Muscle of leg (tissue), 11 donors: ENCODE measurements around the gene KAT5. TPM values are rescaled to one million over a fixed set of nuclear protein-coding genes. Genes with fewer than 3 reads are reported as not detected.
"Not testable (repeated sequence)": the region's sequence is repeated elsewhere in the genome, so short reads cannot be mapped to it uniquely, and the experiment has no call there.

ENCODE experiments used
- DNase-seq: peaks from one replicate; pipeline ENCODE4 v3.0.0; 2013
- H3K27ac ChIP-seq: one replicate; pipeline ENCODE4 v1.5.1; 2013; ENCODE audit warnings: mild to moderate bottlenecking, low read length, control low read depth
- H3K27me3 ChIP-seq: one replicate; pipeline ENCODE4 v1.6.1; 2013; ENCODE audit warnings: low read length; ENCODE audit not compliant: control insufficient read depth, insufficient read depth
- H3K36me3 ChIP-seq: one replicate; pipeline ENCODE4 v1.6.1; 2013; ENCODE audit warnings: low read length; ENCODE audit not compliant: control insufficient read depth, insufficient read depth
- H3K4me1 ChIP-seq: one replicate; pipeline ENCODE4 v1.6.1; 2013; ENCODE audit warnings: low read length; ENCODE audit not compliant: control insufficient read depth, insufficient read depth
- H3K4me3 ChIP-seq: one replicate; pipeline ENCODE4 v1.5.1; 2013; ENCODE audit warnings: low read length, control low read depth
- H3K9me3 ChIP-seq: replicated peaks from 2 replicates; pipeline ENCODE4 v1.6.1; 2013; ENCODE audit warnings: low read depth, low read length; ENCODE audit not compliant: control insufficient read depth
- WGBS: methylation state at CpG from one replicate; pipeline ENCODE4 v1.1.5; 2013; ENCODE audit warnings: missing lambda C conversion rate; ENCODE audit not compliant: insufficient coverage; 5-methylcytosine and 5-hydroxymethylcytosine counted together
- polyA plus RNA-seq, 8 donors: library from polyadenylated mRNA; unstranded; fragments of 120-200 nt; gene quantifications; one replicate each; pipeline versions ENCODE4 v1.2.1 to v1.2.3, GENCODE V29; 2013; ENCODE audit warnings: inconsistent platforms in 1 of 8, low replicate concordance in 1 of 8; ENCODE audit not compliant: insufficient read length in 8 of 8, insufficient read depth in 1 of 8
- total RNA-seq: library from RNA; stranded (reverse); fragments of 120-200 nt; gene quantifications from one replicate; pipeline ENCODE4 v1.2.4, GENCODE V29; 2013

Gene KAT5
- total and polyA plus RNA-seq, 9 donors = 31.1 to 45.4 (median 40.4) TPM

- WGBS = 46% methylated on average over 2 of the region's 10 CpGs
- Histone ChIP-seq H3K27me3 (no peaks in the 10 kb centered on the region), H3K9me3 (no peaks in the 10 kb centered on the region), H3K36me3 (no peaks in the 10 kb centered on the region), H3K4me3 (no peak overlapping the region), H3K4me1 (no peaks in the 10 kb centered on the region), H3K27ac (no peak overlapping the region)
- DNase-seq = no peak
Observed at GRCh38 chr11:65767406-65767805, 55.4 kb downstream of the KAT5 start.

- not testable (repeated sequence) for H3K36me3 ChIP-seq, H3K27me3 ChIP-seq, H3K4me1 ChIP-seq, H3K4me3 ChIP-seq, DNase-seq, H3K9me3 ChIP-seq, H3K27ac ChIP-seq
- 86% methylated on average over 2 of the region's 5 CpGs for WGBS
Observed at GRCh38 chr11:65767806-65768205, 55.8 kb downstream of the KAT5 start.

Other genes with a start within 250 kb of the KAT5 start
- gene MALAT1, start 213.2 kb upstream of the KAT5 start, total RNA-seq = 4,773 TPM
- gene MALAT1, start 213.2 kb upstream of the KAT5 start, polyA plus RNA-seq = 100 to 1,000 TPM; 135 to 278 (median 159) TPM
- gene SCYL1, start 187.2 kb upstream of the KAT5 start, total RNA-seq = 42.9 TPM
- 10 to 100 TPM; 43.0 to 62.9 (median 51.9) TPM for gene SCYL1, start 187.2 kb upstream of the KAT5 start, polyA plus RNA-seq
- gene LTBP3, start 153.9 kb upstream of the KAT5 start, total RNA-seq = 50.2 TPM
- 100 to 1,000 TPM; 115 to 204 (median 159) TPM for gene LTBP3, start 153.9 kb upstream of the KAT5 start, polyA plus RNA-seq
- 24.4 TPM for gene ZNRD2, start 141.8 kb upstream of the KAT5 start, total RNA-seq
- 10 to 100 TPM; 50.6 to 63.1 (median 57.5) TPM for gene ZNRD2, start 141.8 kb upstream of the KAT5 start, polyA plus RNA-seq
- 46.1 TPM for gene FAM89B, start 139.7 kb upstream of the KAT5 start, total RNA-seq
- 10 to 100 TPM; 32.5 to 53.2 (median 41.7) TPM for gene FAM89B, start 139.7 kb upstream of the KAT5 start, polyA plus RNA-seq
- gene EHBP1L1, start 136.2 kb upstream of the KAT5 start, total RNA-seq = 176 TPM
- 100 to 1,000 TPM; 209 to 388 (median 297) TPM for gene EHBP1L1, start 136.2 kb upstream of the KAT5 start, polyA plus RNA-seq
- 0.31 TPM for gene KCNK7, start 116.5 kb upstream of the KAT5 start, total RNA-seq
- 1 to 10 TPM in 4 of 8 donors, under 1 TPM in 4; 0.39 to 1.9 (median 0.95) TPM for gene KCNK7, start 116.5 kb upstream of the KAT5 start, polyA plus RNA-seq
- gene MAP3K11, start 98.0 kb upstream of the KAT5 start, total RNA-seq = 19.9 TPM
- gene MAP3K11, start 98.0 kb upstream of the KAT5 start, polyA plus RNA-seq = 10 to 100 TPM; 26.1 to 37.2 (median 30.5) TPM
- 6.6 TPM for gene PCNX3, start 96.5 kb upstream of the KAT5 start, total RNA-seq
- 10 to 100 TPM; 15.9 to 24.7 (median 20.8) TPM for gene PCNX3, start 96.5 kb upstream of the KAT5 start, polyA plus RNA-seq
- 27.7 TPM for gene SIPA1, start 74.2 kb upstream of the KAT5 start, total RNA-seq
- 10 to 100 TPM; 36.2 to 49.6 (median 40.9) TPM for gene SIPA1, start 74.2 kb upstream of the KAT5 start, polyA plus RNA-seq
- 18.8 TPM for gene RELA, start 49.3 kb upstream of the KAT5 start, total RNA-seq
- 10 to 100 TPM; 38.6 to 54.2 (median 44.5) TPM for gene RELA, start 49.3 kb upstream of the KAT5 start, polyA plus RNA-seq
- gene RNASEH2C, start 8.5 kb downstream of the KAT5 start, total RNA-seq = 35.1 TPM
- 10 to 100 TPM; 23.3 to 37.8 (median 25.6) TPM for gene RNASEH2C, start 8.5 kb downstream of the KAT5 start, polyA plus RNA-seq
- 1.6 TPM for gene AP5B1, start 68.7 kb downstream of the KAT5 start, total RNA-seq
- 1 to 10 TPM; 1.6 to 3.4 (median 2.2) TPM for gene AP5B1, start 68.7 kb downstream of the KAT5 start, polyA plus RNA-seq
- not detected for gene OVOL1, start 74.8 kb downstream of the KAT5 start, total RNA-seq
- 1 to 10 TPM in 1 of 8 donors, under 1 TPM in 2, not detected in 5; 0.32 to 1.7 (median 0.41) TPM for gene OVOL1, start 74.8 kb downstream of the KAT5 start, polyA plus RNA-seq
- 0.98 TPM for gene SNX32, start 121.7 kb downstream of the KAT5 start, total RNA-seq
- gene SNX32, start 121.7 kb downstream of the KAT5 start, polyA plus RNA-seq = 1 to 10 TPM in 7 of 8 donors, under 1 TPM in 1; 1.00 to 2.6 (median 1.5) TPM
- gene CFL1, start 145.9 kb downstream of the KAT5 start, total RNA-seq = 436 TPM
- 100 to 1,000 TPM; 590 to 789 (median 728) TPM for gene CFL1, start 145.9 kb downstream of the KAT5 start, polyA plus RNA-seq
- gene MUS81, start 148.2 kb downstream of the KAT5 start, total RNA-seq = 34.4 TPM
- gene MUS81, start 148.2 kb downstream of the KAT5 start, polyA plus RNA-seq = 10 to 100 TPM; 35.7 to 49.5 (median 46.6) TPM
- 73.9 TPM for gene EFEMP2, start 160.5 kb downstream of the KAT5 start, total RNA-seq
- 100 to 1,000 TPM in 6 of 8 donors, 10 to 100 TPM in 2; 84.6 to 138 (median 116) TPM for gene EFEMP2, start 160.5 kb downstream of the KAT5 start, polyA plus RNA-seq
- 0.75 TPM for gene CTSW, start 167.6 kb downstream of the KAT5 start, total RNA-seq
- gene CTSW, start 167.6 kb downstream of the KAT5 start, polyA plus RNA-seq = 1 to 10 TPM in 2 of 8 donors, under 1 TPM in 6; 0.48 to 2.3 (median 0.72) TPM
- 47.1 TPM for gene FIBP, start 176.2 kb downstream of the KAT5 start, total RNA-seq
- gene FIBP, start 176.2 kb downstream of the KAT5 start, polyA plus RNA-seq = 10 to 100 TPM; 52.9 to 63.8 (median 60.7) TPM
- 14.2 TPM for gene CCDC85B, start 178.4 kb downstream of the KAT5 start, total RNA-seq
- 10 to 100 TPM; 15.0 to 23.9 (median 21.8) TPM for gene CCDC85B, start 178.4 kb downstream of the KAT5 start, polyA plus RNA-seq
- gene FOSL1, start 188.1 kb downstream of the KAT5 start, total RNA-seq = not detected
- under 1 TPM; 0.19 to 0.66 (median 0.46) TPM for gene FOSL1, start 188.1 kb downstream of the KAT5 start, polyA plus RNA-seq
- gene C11orf68, start 206.8 kb downstream of the KAT5 start, total RNA-seq = 13.6 TPM
- 10 to 100 TPM; 31.9 to 40.2 (median 36.8) TPM for gene C11orf68, start 206.8 kb downstream of the KAT5 start, polyA plus RNA-seq
- 74.4 TPM for gene DRAP1, start 207.2 kb downstream of the KAT5 start, total RNA-seq
- gene DRAP1, start 207.2 kb downstream of the KAT5 start, polyA plus RNA-seq = 100 to 1,000 TPM in 2 of 8 donors, 10 to 100 TPM in 6; 73.4 to 105 (median 93.7) TPM
- 0.09 TPM for gene TSGA10IP, start 233.2 kb downstream of the KAT5 start, total RNA-seq
- under 1 TPM in 4 of 8 donors, not detected in 4; 0.09 to 0.19 (median 0.12) TPM for gene TSGA10IP, start 233.2 kb downstream of the KAT5 start, polyA plus RNA-seq
- 27.6 TPM for gene SART1, start 249.5 kb downstream of the KAT5 start, total RNA-seq
- gene SART1, start 249.5 kb downstream of the KAT5 start, polyA plus RNA-seq = 10 to 100 TPM; 39.0 to 52.3 (median 42.9) TPM